ENCODE measurements around the gene WDR35. TPM values are rescaled to one million over a fixed set of nuclear protein-coding genes. Genes with fewer than 3 reads are reported as not detected.

Gene WDR35
- total RNA-seq, 3 donors from 2014 or later, result 12.5 to 18.7 (median 17.7) TPM

DNA sequence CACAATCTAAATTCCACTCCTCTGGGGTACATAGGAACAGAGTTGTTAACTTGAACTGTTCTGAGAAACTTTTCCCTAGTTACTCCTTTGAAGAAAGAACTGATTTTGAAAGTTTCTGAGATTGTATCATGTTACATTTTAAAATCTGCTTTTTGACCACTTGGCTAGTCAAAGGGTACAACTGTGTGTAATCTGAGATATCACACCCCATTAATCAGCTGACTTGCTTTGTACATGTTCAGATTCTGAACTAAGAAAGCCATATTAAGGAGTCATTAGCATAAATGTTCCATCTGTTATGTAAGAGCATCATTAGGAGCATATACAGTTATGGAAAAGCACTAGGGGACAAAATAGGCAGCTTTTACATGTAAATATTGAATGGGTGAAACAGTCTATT is 3.8 kb upstream of the WDR35 start:
- no peaks in the 10 kb centered on the region for H3K36me3 ChIP-seq
- DNase-seq (ENCODE audit: low spot score in 2 of 2), result no peak
- TF ChIP-seq POLR2AphosphoS5 (IDR thresholded peaks at IDR 0.05), result no peak
- no peak for TF ChIP-seq POLR2A (IDR thresholded peaks at IDR 0.05)
- TF ChIP-seq, protein P1, sequence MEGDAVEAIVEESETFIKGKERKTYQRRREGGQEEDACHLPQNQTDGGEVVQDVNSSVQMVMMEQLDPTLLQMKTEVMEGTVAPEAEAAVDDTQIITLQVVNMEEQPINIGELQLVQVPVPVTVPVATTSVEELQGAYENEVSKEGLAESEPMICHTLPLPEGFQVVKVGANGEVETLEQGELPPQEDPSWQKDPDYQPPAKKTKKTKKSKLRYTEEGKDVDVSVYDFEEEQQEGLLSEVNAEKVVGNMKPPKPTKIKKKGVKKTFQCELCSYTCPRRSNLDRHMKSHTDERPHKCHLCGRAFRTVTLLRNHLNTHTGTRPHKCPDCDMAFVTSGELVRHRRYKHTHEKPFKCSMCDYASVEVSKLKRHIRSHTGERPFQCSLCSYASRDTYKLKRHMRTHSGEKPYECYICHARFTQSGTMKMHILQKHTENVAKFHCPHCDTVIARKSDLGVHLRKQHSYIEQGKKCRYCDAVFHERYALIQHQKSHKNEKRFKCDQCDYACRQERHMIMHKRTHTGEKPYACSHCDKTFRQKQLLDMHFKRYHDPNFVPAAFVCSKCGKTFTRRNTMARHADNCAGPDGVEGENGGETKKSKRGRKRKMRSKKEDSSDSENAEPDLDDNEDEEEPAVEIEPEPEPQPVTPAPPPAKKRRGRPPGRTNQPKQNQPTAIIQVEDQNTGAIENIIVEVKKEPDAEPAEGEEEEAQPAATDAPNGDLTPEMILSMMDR (IDR thresholded peaks at IDR 0.05), result no peak
- no peak overlapping the region for H3K4me3 ChIP-seq
- no peaks in the 10 kb centered on the region for H3K9me3 ChIP-seq
- H3K27ac ChIP-seq, result no peak overlapping the region
- H3K27me3 ChIP-seq, result no peaks in the 10 kb centered on the region
- no peaks in the 10 kb centered on the region for H3K4me1 ChIP-seq
- intact Hi-C loops (cut with DNase I; ENCODE audit: low total_unique reads), result no loop called here

DNA sequence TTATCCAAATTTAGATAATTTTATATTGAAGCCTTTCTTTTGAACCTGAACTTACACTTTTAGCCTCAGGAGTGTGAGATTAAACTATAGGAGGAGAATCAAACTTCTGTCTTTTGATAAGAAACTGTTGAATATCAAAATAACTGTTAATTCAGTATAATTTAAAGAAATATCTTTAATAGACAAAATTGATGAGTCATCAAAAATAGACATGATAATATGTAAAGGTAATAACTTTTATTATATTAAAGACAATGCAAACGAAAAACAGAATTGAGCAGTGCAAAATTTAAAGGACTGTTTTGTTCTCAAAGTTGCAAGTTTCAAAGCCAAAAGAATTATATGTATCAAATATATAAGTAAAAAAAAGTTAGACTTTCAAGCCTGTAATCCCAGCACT is 2.0 kb upstream of the WDR35 start:
- intact Hi-C loops (cut with DNase I; ENCODE audit: low total_unique reads), result no loop called here
- no peaks in the 10 kb centered on the region for H3K4me1 ChIP-seq
- no peaks in the 10 kb centered on the region for H3K27me3 ChIP-seq
- no peaks in the 10 kb centered on the region for H3K36me3 ChIP-seq
- DNase-seq (ENCODE audit: low spot score in 2 of 2), result no peak
- TF ChIP-seq POLR2A (IDR thresholded peaks at IDR 0.05) (no peak), POLR2AphosphoS5 (IDR thresholded peaks at IDR 0.05) (no peak)
- TF ChIP-seq, protein P1 (IDR thresholded peaks at IDR 0.05), result no peak
- H3K4me3 ChIP-seq, result no peak overlapping the region
- H3K9me3 ChIP-seq, result no peaks in the 10 kb centered on the region
- no peak overlapping the region for H3K27ac ChIP-seq

DNA sequence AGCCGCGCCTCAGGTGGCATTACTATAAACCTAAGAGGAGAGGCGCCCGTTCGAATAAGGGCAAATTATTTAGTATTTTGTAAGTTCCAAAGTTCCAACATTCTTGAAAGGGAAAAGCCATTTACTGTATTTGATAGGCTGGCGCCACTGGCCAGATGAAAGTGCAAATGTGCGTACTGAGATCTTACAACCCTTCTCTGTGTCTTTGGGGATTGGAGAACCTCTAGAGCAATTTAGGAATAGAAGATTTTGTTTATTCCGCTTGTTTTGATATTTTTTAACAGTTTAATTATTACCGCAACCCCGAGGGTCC is 467 bp upstream of the WDR35 start:
- Histone ChIP-seq H3K9me3 (no peaks in the 10 kb centered on the region), H3K27ac (peak overlapping the region; percentile 81 to 82), H3K4me1 (no peaks in the 10 kb centered on the region), H3K27me3 (no peaks in the 10 kb centered on the region), H3K4me3 (peak overlapping the region; percentile 66 to 93 (median 87)), H3K36me3 (no peaks in the 10 kb centered on the region)
- intact Hi-C loops (cut with DNase I; ENCODE audit: low total_unique reads), result no loop called here
- TF ChIP-seq POLR2AphosphoS5 (IDR thresholded peaks at IDR 0.05) (no peak), POLR2A (IDR thresholded peaks at IDR 0.05) (no peak)
- TF ChIP-seq, protein P1 (IDR thresholded peaks at IDR 0.05), result no peak
- no peak for DNase-seq (ENCODE audit: low spot score in 2 of 2)

DNA sequence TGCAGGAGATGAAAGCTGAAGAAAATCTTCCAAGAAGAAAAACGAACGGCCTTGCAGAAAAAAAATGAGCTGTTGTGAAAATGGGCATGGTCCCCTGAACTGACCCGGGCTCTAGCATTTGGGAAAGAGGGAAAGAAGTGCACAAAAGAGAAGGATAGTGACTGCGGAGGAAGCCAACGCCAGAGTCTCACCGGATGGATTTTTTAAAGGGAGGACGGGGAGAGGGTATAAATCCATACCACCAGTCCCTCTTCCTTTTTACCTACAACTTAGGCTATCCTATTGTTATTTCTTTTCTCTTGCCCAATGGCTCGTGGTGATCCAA is 601 bp downstream of the WDR35 start:
- H3K4me1 ChIP-seq, result no peaks in the 10 kb centered on the region
- no peaks in the 10 kb centered on the region for H3K36me3 ChIP-seq
- peak overlapping the region; percentile 81 to 82 for H3K27ac ChIP-seq
- no peaks in the 10 kb centered on the region for H3K9me3 ChIP-seq
- H3K27me3 ChIP-seq, result no peaks in the 10 kb centered on the region
- TF ChIP-seq POLR2A (IDR thresholded peaks at IDR 0.05), result no peak
- no peak for TF ChIP-seq POLR2AphosphoS5 (IDR thresholded peaks at IDR 0.05)
- TF ChIP-seq, protein P1 (IDR thresholded peaks at IDR 0.05), result no peak
- H3K4me3 ChIP-seq, result peak overlapping the region; percentile 66 to 93 (median 87)
- DNase-seq (ENCODE audit: low spot score in 2 of 2), result no peak
- intact Hi-C loops (cut with DNase I; ENCODE audit: low total_unique reads), result loop anchor here (5.0 kb wide), 1 partner anchor 867 kb away; no protein-coding TSS in a partner anchor

DNA sequence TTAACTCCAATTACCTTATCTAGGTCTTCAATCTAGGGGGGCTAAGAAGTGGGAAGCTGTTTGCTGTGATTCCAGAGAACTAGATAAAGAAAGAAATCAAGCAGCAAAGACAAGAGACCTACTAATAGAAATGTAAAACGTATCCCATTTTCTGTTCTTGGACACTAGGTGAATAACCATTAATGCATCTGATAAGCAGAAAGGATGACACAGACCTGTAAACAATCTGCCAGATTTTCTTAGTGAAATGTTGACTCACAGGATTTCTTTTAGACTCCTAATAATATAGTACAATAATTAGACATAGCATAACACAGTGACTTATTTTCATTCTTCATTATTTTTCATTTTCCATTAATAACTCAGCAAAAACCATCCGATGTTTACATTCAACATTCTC is 1.3 kb downstream of the WDR35 start:
- intact Hi-C loops (cut with DNase I; ENCODE audit: low total_unique reads), result loop anchor here (5.0 kb wide), 1 partner anchor 866 kb away; no protein-coding TSS in a partner anchor
- Histone ChIP-seq H3K36me3 (no peaks in the 10 kb centered on the region), H3K27ac (no peak overlapping the region), H3K4me1 (no peaks in the 10 kb centered on the region), H3K27me3 (no peaks in the 10 kb centered on the region), H3K4me3 (peak overlapping the region in 1 of 3 donors; percentile 93), H3K9me3 (no peaks in the 10 kb centered on the region)
- no peak for DNase-seq (ENCODE audit: low spot score in 2 of 2)
- TF ChIP-seq, protein P1 (IDR thresholded peaks at IDR 0.05), result no peak
- TF ChIP-seq POLR2AphosphoS5 (IDR thresholded peaks at IDR 0.05), result no peak
- TF ChIP-seq POLR2A (IDR thresholded peaks at IDR 0.05), result no peak

Measured in breast epithelium (tissue), 4 donors.